ENCODE results near the gene COL5A1. TPM values are rescaled to one million over a fixed set of nuclear protein-coding genes. Genes with fewer than 3 reads are reported as not detected.

COL5A1 gene
- total RNA-seq, 6 donors from 2014 or later, result 7.5 to 75.4 (median 27.4) TPM

- Histone ChIP-seq H3K27ac (no peak overlapping the region), H3K4me1 (no peaks in the 10 kb centered on the region), H3K9me3 (peaks cover 0 to 4% (median 2%) of the 10 kb centered on the region in 4 donors), H3K36me3 (no peaks in the 10 kb centered on the region), H3K4me3 (no peak overlapping the region), H3K27me3 (no peaks in the 10 kb centered on the region)
- TF ChIP-seq POLR2A (IDR thresholded peaks at IDR 0.05) (no peak), EP300 (IDR thresholded peaks at IDR 0.05) (no peak), POLR2AphosphoS5 (IDR thresholded peaks at IDR 0.05) (no peak), CTCF (IDR thresholded peaks at IDR 0.05) (no peak)
- ATAC-seq (ENCODE audit: low FRiP score in 2 of 2), result peak in 1 of 2 donors; percentile 24
- DNase-seq, result no peak
- 91 to 93% methylated on average over 3 of the region's 3 CpGs for WGBS, 2 donors
Measured at GRCh38 chr9:134616341-134616740, 25.3 kb upstream of the COL5A1 start.

GRCh38 chr9:134617246-134617645 is 24.4 kb upstream of the COL5A1 start:
- DNase-seq (no peak), ATAC-seq (ENCODE audit: low FRiP score in 2 of 2) (no peak)
- WGBS, 2 donors, result 85 to 88% methylated on average over 3 to 8 of the region's 8 CpGs

GRCh38 chr9:134617836-134618162 is 23.8 kb upstream of the COL5A1 start:
- TF ChIP-seq CTCF (IDR thresholded peaks at IDR 0.05), result no peak
- TF ChIP-seq POLR2AphosphoS5 (IDR thresholded peaks at IDR 0.05), result no peak
- no peak for TF ChIP-seq EP300 (IDR thresholded peaks at IDR 0.05)
- no peak for TF ChIP-seq POLR2A (IDR thresholded peaks at IDR 0.05)
- no peaks in the 10 kb centered on the region for H3K27me3 ChIP-seq
- WGBS, 2 donors, result 74 to 75% methylated on average over 5 to 8 of the region's 8 CpGs
- H3K4me1 ChIP-seq, result no peaks in the 10 kb centered on the region
- no peak overlapping the region for H3K4me3 ChIP-seq
- no peaks in the 10 kb centered on the region for H3K36me3 ChIP-seq
- peaks cover 0 to 4% (median 0%) of the 10 kb centered on the region in 4 donors for H3K9me3 ChIP-seq
- DNase-seq (peak in 1 of 2 donors; percentile 15), ATAC-seq (ENCODE audit: low FRiP score in 2 of 2) (no peak)
- H3K27ac ChIP-seq, result no peak overlapping the region

More at GRCh38 chr9:134617246-134617645, 24.4 kb upstream of the COL5A1 start:
- Histone ChIP-seq H3K27ac (no peak overlapping the region), H3K4me1 (no peaks in the 10 kb centered on the region), H3K9me3 (peaks cover 0 to 4% (median 2%) of the 10 kb centered on the region in 4 donors), H3K36me3 (no peaks in the 10 kb centered on the region), H3K4me3 (no peak overlapping the region), H3K27me3 (no peaks in the 10 kb centered on the region)
- TF ChIP-seq POLR2A (IDR thresholded peaks at IDR 0.05) (no peak), EP300 (IDR thresholded peaks at IDR 0.05) (no peak), POLR2AphosphoS5 (IDR thresholded peaks at IDR 0.05) (no peak), CTCF (IDR thresholded peaks at IDR 0.05) (no peak)

GRCh38 chr9:134618163-134618832 is 23.3 kb upstream of the COL5A1 start:
- no peak overlapping the region for H3K4me3 ChIP-seq
- TF ChIP-seq EP300 (IDR thresholded peaks at IDR 0.05), result no peak
- TF ChIP-seq POLR2A (IDR thresholded peaks at IDR 0.05), result no peak
- TF ChIP-seq CTCF (IDR thresholded peaks at IDR 0.05), result no peak
- no peak for TF ChIP-seq POLR2AphosphoS5 (IDR thresholded peaks at IDR 0.05)
- no peaks in the 10 kb centered on the region for H3K27me3 ChIP-seq
- 50 to 73% methylated on average over 17 to 18 of the region's 18 CpGs for WGBS, 2 donors
- H3K9me3 ChIP-seq, result peaks cover 0 to 4% (median 0%) of the 10 kb centered on the region in 4 donors
- no peaks in the 10 kb centered on the region for H3K4me1 ChIP-seq
- ATAC-seq (ENCODE audit: low FRiP score in 2 of 2) (peak in 1 of 2 donors; percentile 27), DNase-seq (peak in 1 of 2 donors; percentile 19)
- no peaks in the 10 kb centered on the region for H3K36me3 ChIP-seq
- no peak overlapping the region for H3K27ac ChIP-seq

All from upper lobe of left lung (tissue), 6 donors.